NCI-H1417 (cell line): Measurements from ENCODE around the gene CALCOCO1.
A peak's percentile ranks its signal among the peaks of the same experiment; 100 is the strongest.
"Not testable (repeated sequence)": the region's sequence is repeated elsewhere in the genome, so short reads cannot be mapped to it uniquely, and the experiment has no call there.

Source experiments
- DNase-seq, 3 experiments: peaks; one replicate each; lab custom pipeline; 2025; lab: John Stamatoyannopoulos, UW

The CALCOCO1 gene

GRCh38 chr12:53733051-53733806 is 6.0 kb upstream of the CALCOCO1 start:
- DNase-seq = no peak

DNA sequence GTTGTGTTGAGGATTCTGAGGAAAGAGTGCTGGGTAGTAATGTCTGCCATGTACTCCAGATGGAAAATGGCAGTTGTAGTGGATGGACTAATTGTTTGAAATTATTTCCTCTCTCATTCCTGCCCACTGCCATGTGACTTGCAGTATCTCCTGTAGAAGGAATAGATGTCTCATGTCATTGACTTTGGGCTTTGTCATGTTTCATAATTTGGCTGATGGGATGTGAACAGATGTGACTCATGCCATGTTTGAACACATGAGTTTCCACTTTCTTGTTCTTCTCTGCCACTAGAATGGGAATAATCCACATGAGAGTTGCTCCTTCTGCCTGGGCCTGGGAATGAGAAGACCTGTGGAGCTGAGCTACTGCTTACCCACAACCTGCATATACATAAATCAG is 2.4 kb upstream of the CALCOCO1 start:
- no peak for DNase-seq

GRCh38 chr12:53728206-53728605 is 954 bp upstream of the CALCOCO1 start:
- DNase-seq = peak in 2 of 3 experiments; percentile 46 to 69

GRCh38 chr12:53726946-53727309 is 324 bp downstream of the CALCOCO1 start:
- peak in 2 of 3 experiments; percentile 18 to 37 for DNase-seq

GRCh38 chr12:53726341-53726740 is 911 bp downstream of the CALCOCO1 start:
- no peak for DNase-seq

GRCh38 chr12:53725824-53726223 is 1.4 kb downstream of the CALCOCO1 start:
- DNase-seq = no peak

- no peak for DNase-seq
These were observed 4.7 kb downstream of the CALCOCO1 start for GRCh38 chr12:53722450-53723041.

DNA sequence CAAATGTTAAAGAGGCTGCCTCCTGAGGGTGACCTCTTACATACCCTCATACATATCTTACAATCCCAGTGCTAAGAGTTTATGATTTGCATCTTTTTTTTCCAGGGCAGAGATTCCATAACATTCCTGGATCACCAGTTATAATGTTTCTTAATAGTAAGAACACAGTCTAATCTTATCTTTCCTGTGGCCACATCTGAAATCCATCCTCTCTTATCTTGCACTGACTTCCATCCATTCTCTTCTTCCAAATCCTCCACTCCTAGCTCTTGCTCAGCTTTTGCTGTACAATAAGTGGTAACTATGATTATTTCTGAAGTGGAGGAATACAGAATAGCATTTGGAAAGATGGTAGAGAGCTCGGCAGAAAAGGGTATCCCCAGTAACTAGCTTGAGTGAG is 6.3 kb downstream of the CALCOCO1 start:
- DNase-seq = no peak

DNA sequence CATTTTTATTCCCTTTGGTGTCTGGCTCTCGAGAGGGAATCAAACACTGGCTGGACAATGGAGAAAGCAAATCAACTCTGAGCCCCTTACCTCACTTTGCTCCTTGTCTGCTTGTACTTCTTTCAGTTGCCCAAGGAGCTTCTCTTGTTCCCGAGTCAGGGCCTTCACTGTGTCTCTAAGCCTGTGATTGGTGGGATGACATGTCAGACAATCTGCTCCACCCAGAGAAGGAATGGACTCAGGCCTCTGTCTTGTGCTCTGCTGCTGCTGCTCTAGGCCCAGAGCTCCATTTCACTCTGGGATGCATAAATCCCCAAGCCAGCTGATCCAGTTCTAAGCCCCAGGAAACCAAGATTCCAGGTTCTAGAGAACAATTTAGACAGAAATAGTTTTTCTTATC is 7.6 kb downstream of the CALCOCO1 start:
- no peak for DNase-seq

DNA sequence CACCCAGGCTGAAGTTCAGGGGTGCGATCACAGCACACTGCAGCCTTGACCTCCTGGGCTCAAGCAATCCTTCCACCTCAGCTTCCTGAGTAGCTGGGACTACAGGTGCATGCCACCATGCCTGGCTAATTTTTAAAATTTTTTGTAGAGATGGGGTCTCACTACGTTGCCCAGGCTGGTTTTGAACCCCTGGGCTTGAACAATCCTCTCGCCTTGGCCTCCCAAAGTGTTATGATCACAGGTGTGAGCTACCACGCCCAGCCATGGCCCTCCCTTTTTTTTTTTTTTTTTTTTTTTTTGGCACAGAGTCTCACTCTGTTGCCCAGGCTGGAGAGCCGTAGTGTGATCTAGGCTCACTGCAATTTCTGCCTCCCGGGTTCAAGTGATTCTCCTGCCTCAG is 8.7 kb downstream of the CALCOCO1 start:
- not testable (repeated sequence) for DNase-seq

GRCh38 chr12:53717319-53717718 is 9.9 kb downstream of the CALCOCO1 start:
- no peak for DNase-seq

GRCh38 chr12:53714004-53714403 is 13.2 kb downstream of the CALCOCO1 start:
- DNase-seq = no peak

- no peak for DNase-seq
These were observed 13.7 kb downstream of the CALCOCO1 start for GRCh38 chr12:53713516-53713915.

DNA sequence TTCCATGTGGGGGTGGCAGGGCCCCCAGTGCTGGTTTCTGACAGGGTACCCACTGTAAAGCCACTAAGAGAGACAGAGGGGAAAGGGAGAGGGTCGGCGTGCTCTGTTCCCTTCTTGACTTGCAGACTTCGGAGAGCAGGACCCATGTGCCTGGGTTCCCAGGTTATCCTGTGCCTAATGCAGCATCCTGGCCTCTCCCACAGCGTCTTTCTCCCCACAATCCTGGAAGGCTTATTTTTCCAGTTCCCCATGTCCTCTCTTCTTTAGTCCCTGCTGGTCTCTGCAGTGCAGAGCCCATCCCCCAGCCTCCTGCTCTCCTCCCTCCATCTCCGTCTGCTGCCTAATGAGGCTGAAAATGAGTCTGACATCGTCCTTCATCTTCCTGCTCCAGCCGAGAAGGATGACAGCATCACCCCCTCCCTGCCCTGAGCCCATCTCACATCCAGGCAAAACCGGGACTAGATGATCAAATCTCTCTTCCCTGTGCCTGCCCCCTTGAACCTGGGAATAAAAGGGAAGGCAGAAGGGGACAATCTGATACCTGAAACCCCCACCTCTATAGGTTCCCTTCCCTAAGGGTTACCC is 15.1 kb downstream of the CALCOCO1 start:
- DNase-seq = peak in 2 of 3 experiments; percentile 34 to 69

DNA sequence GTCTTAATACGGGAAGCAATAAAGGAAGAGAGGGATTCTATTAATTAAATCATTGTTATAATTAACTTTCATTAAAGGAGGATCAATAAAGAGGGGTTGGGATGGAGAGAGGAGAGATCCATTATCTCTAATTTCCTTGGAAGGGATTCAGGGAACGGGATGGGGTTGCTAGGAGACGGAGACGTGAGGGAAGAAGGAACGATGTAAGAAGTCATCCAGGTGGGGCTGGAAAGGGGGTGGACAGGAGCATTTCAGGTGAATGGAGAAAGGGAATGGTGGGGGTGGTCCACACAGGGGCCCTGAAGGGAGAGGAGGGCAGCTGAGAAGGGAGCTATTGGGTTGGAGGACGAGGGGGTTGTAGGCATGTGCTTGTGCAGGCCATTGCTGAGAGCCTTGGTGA is 17.2 kb downstream of the CALCOCO1 start:
- peak in 2 of 3 experiments; percentile 39 to 62 for DNase-seq

- DNase-seq = peak in 2 of 3 experiments; percentile 28 to 62
These were observed 17.6 kb downstream of the CALCOCO1 start for GRCh38 chr12:53709671-53710070.

- DNase-seq = no peak
These were observed 21.2 kb downstream of the CALCOCO1 start for GRCh38 chr12:53706080-53706479.

- DNase-seq = no peak
These were observed 23.5 kb downstream of the CALCOCO1 start for GRCh38 chr12:53703756-53704155.

GRCh38 chr12:53701518-53702264 is 25.6 kb downstream of the CALCOCO1 start:
- DNase-seq = peak; percentile 76 to 87 (median 78)

DNA sequence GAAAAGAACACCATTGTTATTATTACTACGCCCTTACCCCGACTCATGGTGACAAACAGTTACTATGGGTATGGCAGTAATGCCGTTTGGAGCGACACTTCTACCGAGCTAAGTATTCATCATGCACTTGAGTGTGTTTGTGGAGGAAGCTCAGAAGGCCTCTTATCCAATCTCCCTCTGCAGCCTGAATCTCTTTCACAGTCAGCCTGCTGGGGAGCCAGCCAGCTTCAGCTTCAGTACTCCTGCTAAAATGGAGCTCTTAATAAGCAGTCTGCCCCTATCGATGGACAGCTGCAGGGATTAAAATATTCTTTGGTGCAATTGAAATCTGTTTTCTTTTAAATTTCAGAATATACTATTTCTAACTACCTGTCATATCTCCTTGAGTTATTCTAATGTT is 26.7 kb downstream of the CALCOCO1 start:
- DNase-seq = peak; percentile 10 to 84 (median 79)

- DNase-seq = peak in 2 of 3 experiments; percentile 19 to 28
These were observed 27.6 kb downstream of the CALCOCO1 start for GRCh38 chr12:53699678-53700025.

GRCh38 chr12:53698948-53699677 is 28.1 kb downstream of the CALCOCO1 start:
- DNase-seq = no peak
